H9 (cell line): ENCODE data around the gene MBD3L2. TPM values are rescaled to one million over a fixed set of nuclear protein-coding genes. Genes with fewer than 3 reads are reported as not detected.
"Not testable (repeated sequence)": the region's sequence is repeated elsewhere in the genome, so short reads cannot be mapped to it uniquely, and the experiment has no call there.

Source experiments
- DNase-seq: peaks from one replicate; pipeline ENCODE4 v3.0.0-alpha.2; 2017
- H2AFZ ChIP-seq: one replicate; pipeline ENCODE4 v1.6.1; 2013; ENCODE audit warnings: mild to moderate bottlenecking, low read length, control low read depth, moderate library complexity
- H2AK5ac ChIP-seq: 2 replicates; pipeline ENCODE4 v1.6.1; 2013; ENCODE audit warnings: low read length, control low read depth, mixed read lengths; ENCODE audit not compliant: insufficient read length
- H2BK120ac ChIP-seq: one replicate; pipeline ENCODE4 v1.6.1; 2013; ENCODE audit warnings: low read depth, mild to moderate bottlenecking, low read length, control low read depth, inconsistent platforms; ENCODE audit not compliant: poor library complexity, severe bottlenecking
- H2BK12ac ChIP-seq: 2 replicates; pipeline ENCODE4 v1.6.1; 2013; ENCODE audit warnings: low read length, control low read depth, mixed read lengths, low read depth; ENCODE audit not compliant: insufficient read length
- H2BK15ac ChIP-seq: 2 replicates; pipeline ENCODE4 v1.6.1; 2013; ENCODE audit warnings: low read depth, low read length, control low read depth
- H2BK20ac ChIP-seq: one replicate; pipeline ENCODE4 v1.6.1; 2013; ENCODE audit warnings: low read depth, mild to moderate bottlenecking, low read length, control low read depth, inconsistent platforms; ENCODE audit not compliant: poor library complexity, severe bottlenecking
- H2BK5ac ChIP-seq: 2 replicates; pipeline ENCODE4 v1.6.1; 2013; ENCODE audit warnings: low read length, control low read depth, mixed read lengths; ENCODE audit not compliant: insufficient read length
- H3K14ac ChIP-seq: 2 replicates; pipeline ENCODE4 v1.6.1; 2013; ENCODE audit warnings: low read length, control low read depth; ENCODE audit not compliant: insufficient read depth
- H3K18ac ChIP-seq: 2 replicates; pipeline ENCODE4 v1.6.1; 2013; ENCODE audit warnings: low read depth, mild to moderate bottlenecking, mixed read lengths, low read length, control low read depth; ENCODE audit not compliant: insufficient read length
- H3K23ac ChIP-seq: 2 replicates; pipeline ENCODE4 v1.6.1; 2013; ENCODE audit warnings: low read length, control low read depth, mixed read lengths, low read depth; ENCODE audit not compliant: insufficient read length
- H3K23me2 ChIP-seq: 2 replicates; pipeline ENCODE4 v1.6.1; 2013; ENCODE audit warnings: low read depth, mild to moderate bottlenecking, mixed read lengths, low read length, control low read depth; ENCODE audit not compliant: insufficient read length, poor library complexity, severe bottlenecking
- H3K27ac ChIP-seq: 2 replicates; pipeline ENCODE4 v1.5.1; 2013; ENCODE audit warnings: low read length, control low read depth, mixed read lengths, low read depth; ENCODE audit not compliant: insufficient read length
- H3K27me3 ChIP-seq: 2 replicates; pipeline ENCODE4 v1.6.1; 2013; ENCODE audit warnings: low read length, control low read depth, inconsistent platforms; ENCODE audit not compliant: insufficient read depth
- H3K4ac ChIP-seq: 2 replicates; pipeline ENCODE4 v1.6.1; 2013; ENCODE audit warnings: low read depth, mild to moderate bottlenecking, control low read depth, inconsistent platforms, low read length, moderate library complexity
- H3K4me1 ChIP-seq: 2 replicates; pipeline ENCODE4 v1.6.1; 2013; ENCODE audit warnings: low read length, control low read depth, inconsistent platforms; ENCODE audit not compliant: insufficient read depth
- H3K4me2 ChIP-seq: 2 replicates; pipeline ENCODE4 v1.6.1; 2013; ENCODE audit warnings: low read length, control low read depth, mixed read lengths; ENCODE audit not compliant: insufficient read length, insufficient read depth
- H3K56ac ChIP-seq: 2 replicates; pipeline ENCODE4 v1.6.1; 2013; ENCODE audit warnings: low read depth, mild to moderate bottlenecking, mixed read lengths, low read length, control low read depth; ENCODE audit not compliant: insufficient read length
- H3K79me1 ChIP-seq: 2 replicates; pipeline ENCODE4 v1.6.1; 2013; ENCODE audit warnings: low read depth, mild to moderate bottlenecking, moderate library complexity, low read length, control low read depth, inconsistent platforms; ENCODE audit not compliant: insufficient read depth, poor library complexity, severe bottlenecking
- H3K79me2 ChIP-seq: 2 replicates; pipeline ENCODE4 v1.6.1; 2013; ENCODE audit warnings: low read length, control low read depth, inconsistent platforms; ENCODE audit not compliant: insufficient read depth
- H3K9ac ChIP-seq: 2 replicates; pipeline ENCODE4 v1.6.1; 2013; ENCODE audit warnings: low read length, control low read depth, mixed read lengths; ENCODE audit not compliant: insufficient read length; ENCODE audit errors: extremely low read depth
- H3K9me3 ChIP-seq: one replicate; pipeline ENCODE4 v1.6.1; 2013; ENCODE audit warnings: low read depth, low read length, inconsistent platforms; ENCODE audit not compliant: control insufficient read depth
- H3T11ph ChIP-seq: one replicate; pipeline ENCODE4 v1.6.1; 2013; ENCODE audit warnings: mild to moderate bottlenecking, low read length, control low read depth, inconsistent platforms
- H4K20me1 ChIP-seq: one replicate; pipeline ENCODE4 v1.6.1; 2013; ENCODE audit not compliant: control insufficient read depth, insufficient read length, insufficient read depth
- H4K5ac ChIP-seq: 2 replicates; pipeline ENCODE4 v1.6.1; 2013; ENCODE audit warnings: low read depth, mild to moderate bottlenecking, mixed read lengths, low read length, control low read depth; ENCODE audit not compliant: insufficient read length
- H4K8ac ChIP-seq: replicated peaks from 2 replicates; pipeline ENCODE4 v1.6.1; 2013; ENCODE audit warnings: low read length, control low read depth, mixed read lengths, low read depth; ENCODE audit not compliant: insufficient read length
- H4K91ac ChIP-seq: 2 replicates; pipeline ENCODE4 v1.6.1; 2013; ENCODE audit warnings: low read depth, mild to moderate bottlenecking, moderate library complexity, mixed read lengths, low read length, control low read depth; ENCODE audit not compliant: insufficient read length
- H3K27ac Mint-ChIP-seq, 3 experiments: 2 replicates in 2 of 3; 3 replicates in 1 of 3; pipeline ENCODE4 v1.8.0; 2020 to 2021; ENCODE audit warnings: mixed read lengths in 3 of 3, mild to moderate bottlenecking in 1 of 3, moderate library complexity in 1 of 3
- H3K27me3 Mint-ChIP-seq: 2 replicates; pipeline ENCODE4 v1.8.0; 2021; ENCODE audit warnings: low read depth, mild to moderate bottlenecking, moderate library complexity, mixed read lengths
- H3K36me3 Mint-ChIP-seq, 3 experiments: 2 replicates in 2 of 3; 3 replicates in 1 of 3; pipeline ENCODE4 v1.8.0; 2020 to 2021; ENCODE audit warnings: low read depth in 3 of 3, mixed read lengths in 3 of 3; ENCODE audit not compliant: insufficient read depth in 1 of 3
- H3K4me1 Mint-ChIP-seq, 2 experiments: 2 replicates each; pipeline ENCODE4 v1.8.0; 2020; ENCODE audit warnings: mixed read lengths in 2 of 2
- H3K4me3 Mint-ChIP-seq, 2 experiments: 2 replicates in 1 of 2; 3 replicates in 1 of 2; pipeline ENCODE4 v1.8.0; 2020 to 2021; ENCODE audit warnings: mild to moderate bottlenecking in 2 of 2, mixed read lengths in 2 of 2, moderate library complexity in 1 of 2
- H3K9me3 Mint-ChIP-seq, 2 experiments: 2 replicates in 1 of 2; 3 replicates in 1 of 2; pipeline ENCODE4 v1.8.0; 2020; ENCODE audit warnings: mild to moderate bottlenecking in 2 of 2, mixed read lengths in 2 of 2, moderate library complexity in 1 of 2
- WGBS: extraction: QIAGEN DNeasy Blood & Tissue Kit; methylation state at CpG from one replicate; pipeline ENCODE4 v1.1.7; 2013; ENCODE audit warnings: missing lambda C conversion rate, low lambda C conversion rate, mixed read lengths; ENCODE audit not compliant: insufficient read length; ENCODE audit errors: extremely low coverage; 5-methylcytosine and 5-hydroxymethylcytosine counted together
- total RNA-seq: library from RNA; stranded (reverse); gene quantifications from 2 replicates; pipeline ENCODE4 v1.2.1, GENCODE V29; 2021

The MBD3L2 gene
- total RNA-seq, 1 experiment from 2014 or later: not detected

DNA sequence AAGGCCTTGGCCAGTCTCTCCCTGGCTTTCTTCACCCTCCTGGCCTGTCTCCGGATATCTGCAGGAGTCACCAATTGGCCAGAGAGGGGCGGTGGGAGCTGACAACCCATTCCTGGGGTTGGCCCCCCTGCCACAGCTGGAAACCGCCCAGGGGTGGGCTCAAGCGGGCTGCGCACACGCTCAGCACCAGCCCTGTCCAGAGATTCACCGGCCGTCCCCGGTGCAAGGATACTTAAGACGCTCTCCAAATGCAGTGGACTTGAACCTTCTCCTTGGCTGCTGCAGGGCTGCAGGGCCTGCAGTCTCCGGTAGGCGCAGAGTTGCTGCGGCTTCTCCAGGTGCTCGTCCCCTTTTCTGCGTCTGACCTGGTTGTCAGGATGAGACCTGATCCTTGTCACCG, 7.2 kb downstream of the MBD3L2 start:
- not testable (repeated sequence) for H2AK5ac ChIP-seq, H3K18ac ChIP-seq, H3K27me3 Mint-ChIP-seq, H3K4me1 Mint-ChIP-seq, H3K4me1 ChIP-seq, H3K79me2 ChIP-seq, H4K5ac ChIP-seq, H3K9ac ChIP-seq, H3K36me3 Mint-ChIP-seq, H3T11ph ChIP-seq, H3K14ac ChIP-seq, H3K9me3 Mint-ChIP-seq, H2BK12ac ChIP-seq, H3K23ac ChIP-seq, H4K8ac ChIP-seq, H3K56ac ChIP-seq, H4K91ac ChIP-seq, H3K27ac Mint-ChIP-seq, H4K20me1 ChIP-seq, H2BK20ac ChIP-seq, H3K27me3 ChIP-seq, H2AFZ ChIP-seq, H3K23me2 ChIP-seq, H2BK15ac ChIP-seq, H2BK120ac ChIP-seq, H3K27ac ChIP-seq, H3K79me1 ChIP-seq, H3K4me3 Mint-ChIP-seq, H2BK5ac ChIP-seq, H3K4ac ChIP-seq, H3K9me3 ChIP-seq, H3K4me2 ChIP-seq, DNase-seq
- WGBS: no CpG with 5 or more reads among the region's 16 CpGs

DNA sequence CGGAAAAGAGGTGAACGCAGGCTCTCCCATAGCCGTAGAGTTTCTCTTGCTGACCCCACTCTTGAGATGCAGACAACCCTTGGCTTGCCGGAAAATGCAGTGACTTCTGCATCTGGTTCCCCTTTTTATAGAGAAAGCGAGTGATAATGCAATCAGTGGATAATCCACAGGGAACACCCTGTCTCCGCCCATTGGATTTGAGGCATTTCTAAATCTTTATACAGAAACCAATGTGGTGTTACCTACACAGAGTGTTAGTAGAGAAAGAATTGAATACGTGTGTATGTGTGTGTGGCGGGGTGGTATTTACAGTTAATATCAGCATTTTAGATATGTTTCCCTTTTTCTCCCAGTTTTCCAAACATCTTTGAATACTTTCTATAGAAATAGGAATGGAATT, 9.5 kb downstream of the MBD3L2 start, which contains the start of gene MBD3L3:
Gene MBD3L3 (minus strand): TSS at position 101 of the 400 bp plus-strand sequence. CDS start 71 bp downstream, at position 30.
- not testable (repeated sequence) for H3K4me1 ChIP-seq, H3K27me3 Mint-ChIP-seq, H3T11ph ChIP-seq, H4K91ac ChIP-seq, H3K23ac ChIP-seq, H2BK15ac ChIP-seq, H3K79me2 ChIP-seq, H3K4me2 ChIP-seq, H3K18ac ChIP-seq, H3K27ac Mint-ChIP-seq, H3K4ac ChIP-seq, H4K20me1 ChIP-seq, H3K14ac ChIP-seq, H3K4me1 Mint-ChIP-seq, H3K9me3 Mint-ChIP-seq, H3K9ac ChIP-seq, H3K36me3 Mint-ChIP-seq, H2AFZ ChIP-seq, H3K56ac ChIP-seq, H2BK120ac ChIP-seq, H2BK12ac ChIP-seq, H3K9me3 ChIP-seq, H2BK20ac ChIP-seq, H2BK5ac ChIP-seq, H3K27me3 ChIP-seq, H4K8ac ChIP-seq, H3K79me1 ChIP-seq, H4K5ac ChIP-seq, H3K23me2 ChIP-seq, DNase-seq, H2AK5ac ChIP-seq, H3K4me3 Mint-ChIP-seq, H3K27ac ChIP-seq
- no CpG with 5 or more reads among the region's 8 CpGs for WGBS
